Bone marrow (tissue), 2 donors: ENCODE data around the gene TMEM125.

Source experiments
- DNase-seq, 2 donors: peaks; one replicate each; lab custom pipeline; 2025; lab: John Stamatoyannopoulos, UW

The TMEM125 gene

DNA sequence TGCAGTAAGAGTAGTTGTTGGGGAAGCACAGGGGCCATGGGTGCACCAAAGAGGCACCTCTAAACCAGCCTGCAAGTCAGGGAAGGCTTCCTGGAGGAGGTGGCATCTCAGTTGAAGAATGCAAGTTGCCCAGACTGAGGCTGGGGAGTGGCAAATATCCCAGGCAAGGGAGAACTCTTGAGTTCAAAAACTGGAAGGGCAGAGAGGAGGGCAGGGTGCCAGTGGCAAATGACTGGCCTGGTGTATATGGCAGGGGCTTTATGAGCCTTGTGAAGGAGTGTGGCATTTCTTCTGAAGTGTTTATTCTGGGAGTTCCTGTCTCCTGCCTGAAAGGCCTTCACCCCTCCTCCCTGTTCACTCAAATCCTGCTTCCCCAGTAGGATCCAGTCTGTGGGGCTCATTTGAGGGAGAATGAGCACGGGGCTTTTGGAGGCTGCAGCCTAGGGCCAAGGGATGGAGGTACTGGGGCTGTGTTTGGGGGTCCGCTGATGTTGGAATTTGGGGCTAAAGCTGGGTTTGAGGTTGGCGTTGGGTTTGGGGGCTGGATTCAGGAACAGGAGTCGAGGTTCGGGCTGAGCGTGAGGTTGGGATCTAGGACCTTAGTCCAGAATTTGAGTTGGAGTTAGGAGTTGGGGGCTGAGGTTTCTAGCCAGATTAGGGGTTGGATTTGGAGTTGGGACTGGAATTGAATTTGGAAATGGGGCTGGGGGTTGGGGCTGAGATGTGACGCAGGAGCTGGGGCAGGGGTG is at the start of gene TMEM125:
Gene TMEM125, plus strand, starts transcription at position 357 of the 749 bp plus-strand sequence. CDS start 2,740 bp downstream, outside the sequence.
- no peak for DNase-seq

DNA sequence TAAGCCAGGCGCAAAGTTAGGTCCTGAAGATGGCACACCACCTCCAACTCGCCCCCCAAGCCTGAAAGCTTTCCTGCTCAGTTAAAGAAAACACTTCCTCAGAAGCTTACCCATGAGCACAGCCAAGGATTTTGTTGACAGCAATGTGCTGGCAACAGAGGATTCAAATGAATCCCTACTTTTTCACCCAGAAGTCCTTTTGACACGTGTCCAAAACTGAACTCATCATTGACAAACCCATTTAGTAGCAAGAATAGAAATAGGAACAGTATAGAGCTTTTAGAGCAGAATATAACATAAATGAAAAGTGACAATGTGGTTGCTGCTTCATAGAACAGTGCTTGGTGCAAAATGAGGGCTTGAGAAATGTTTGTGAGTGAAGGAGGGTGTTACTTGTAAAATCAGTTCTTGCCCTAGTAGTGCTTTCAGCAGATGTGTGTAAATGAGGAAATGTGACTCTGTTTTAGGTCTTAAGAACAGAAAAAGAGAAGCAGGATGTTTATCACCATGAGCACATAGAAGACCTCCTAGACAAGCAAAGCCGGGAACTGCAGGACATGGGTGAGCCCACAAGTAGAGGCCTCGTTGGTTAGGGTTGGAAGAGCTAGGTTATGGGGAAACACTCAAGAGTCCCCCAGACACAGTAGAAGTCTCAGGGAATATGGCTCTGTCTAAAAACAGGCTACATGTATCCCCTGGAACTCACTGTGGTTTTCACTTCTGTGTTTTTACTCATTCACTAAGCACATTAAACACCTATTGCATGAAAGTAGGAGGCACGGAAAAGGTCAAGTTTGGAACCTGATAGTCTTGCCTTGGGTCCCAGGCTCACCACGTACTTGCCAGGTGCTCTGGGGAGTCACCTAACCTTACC is 48.6 kb upstream of the TMEM125 start:
- DNase-seq, result no peak

GRCh38 chr1:43221797-43222196 is 48.0 kb upstream of the TMEM125 start:
- DNase-seq, result no peak

DNA sequence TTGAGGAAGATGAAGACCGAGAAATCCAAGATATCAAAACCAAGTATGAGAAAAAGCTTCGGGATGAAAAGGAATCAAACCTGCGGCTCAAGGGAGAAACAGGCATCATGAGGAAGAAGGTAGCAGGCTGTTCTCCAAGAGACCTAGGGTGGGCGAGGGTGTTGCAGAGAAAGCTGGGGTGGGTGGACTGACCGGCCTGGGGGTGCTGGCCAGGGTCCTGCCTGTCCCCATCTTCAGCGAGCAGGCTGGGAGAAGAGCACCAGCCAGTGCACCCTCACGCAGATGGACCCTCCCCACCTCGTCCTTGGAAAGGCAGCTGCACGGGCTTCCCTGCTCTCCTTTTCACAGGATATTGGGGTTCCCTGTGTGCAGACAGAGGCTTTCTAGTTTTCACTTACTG is 46.9 kb upstream of the TMEM125 start:
- DNase-seq, result no peak

- DNase-seq, result no peak
These were observed 44.6 kb upstream of the TMEM125 start for GRCh38 chr1:43225168-43225567.

DNA sequence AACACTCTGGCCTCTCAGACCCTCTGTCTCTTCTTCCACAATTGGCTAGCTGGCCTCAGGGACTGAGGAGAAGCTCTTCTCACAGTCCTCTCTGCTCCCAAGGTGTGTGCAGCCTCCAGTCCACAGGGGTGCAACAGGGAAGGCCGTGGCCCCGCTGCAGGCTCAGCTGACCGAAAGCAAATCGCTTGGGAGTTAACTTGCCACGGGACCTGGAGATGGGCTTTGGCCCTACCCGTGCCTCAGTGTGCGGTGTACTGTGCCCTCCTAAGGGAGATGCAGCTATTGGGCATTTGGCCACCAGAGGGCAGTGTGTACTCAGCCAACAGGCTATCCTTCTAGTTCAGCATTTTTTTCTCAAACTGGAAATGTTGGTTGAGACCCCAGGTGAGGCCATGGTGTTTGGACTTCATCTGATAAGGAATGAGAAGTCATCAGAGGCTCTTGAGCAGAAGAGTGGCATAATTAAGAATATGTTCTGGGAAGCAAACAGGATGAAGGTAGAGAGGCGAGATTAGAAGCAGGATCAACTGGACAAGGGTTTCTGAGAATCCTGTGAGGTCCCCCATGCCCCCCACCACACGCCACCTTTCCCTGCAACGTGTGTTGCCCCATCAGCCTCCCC is 42.5 kb upstream of the TMEM125 start:
- DNase-seq, result peak; percentile 50 to 57

- DNase-seq, result no peak
These were observed 39.7 kb upstream of the TMEM125 start for GRCh38 chr1:43229826-43230780.

DNA sequence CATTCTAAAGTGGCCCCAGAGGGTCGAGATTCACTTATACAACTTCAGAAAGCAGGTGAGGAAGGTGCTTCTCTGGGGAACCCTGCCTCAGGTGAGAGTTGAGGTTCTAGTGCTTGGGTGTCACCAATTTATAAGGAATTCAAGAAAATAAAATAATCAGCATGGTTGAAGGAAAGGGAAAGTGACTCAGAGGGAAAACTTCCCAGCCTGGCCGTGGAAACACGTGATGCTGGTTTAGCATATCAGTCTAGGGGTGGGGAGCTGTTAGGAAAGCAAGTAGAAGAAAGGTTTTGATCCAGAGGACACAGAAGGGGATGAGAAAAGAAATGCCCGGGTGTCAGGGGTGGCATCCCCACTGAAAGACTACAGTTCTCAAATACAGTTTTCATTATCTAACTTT is 37.7 kb upstream of the TMEM125 start:
- DNase-seq, result no peak

- no peak for DNase-seq
These were observed 37.3 kb upstream of the TMEM125 start for GRCh38 chr1:43232482-43232881.

DNA sequence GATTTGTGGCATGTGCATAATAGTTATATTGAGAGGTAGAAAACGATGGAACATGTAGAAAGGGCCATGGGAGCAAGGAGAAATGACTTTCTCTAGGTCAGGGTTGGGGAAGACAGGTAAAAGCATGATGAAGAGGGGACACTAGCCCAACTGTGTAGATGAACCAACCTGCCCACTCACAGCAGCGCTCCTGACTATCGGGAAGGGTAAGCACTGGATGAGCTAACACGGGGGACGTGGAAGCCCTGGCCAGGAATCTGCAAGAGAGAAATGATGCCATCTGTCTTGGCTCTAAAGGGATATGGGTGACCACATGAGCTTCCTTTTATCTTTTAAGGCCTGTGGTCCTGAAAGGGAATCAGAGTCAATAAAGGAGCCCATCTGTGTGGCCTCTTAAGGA is 36.2 kb upstream of the TMEM125 start:
- DNase-seq, result no peak

DNA sequence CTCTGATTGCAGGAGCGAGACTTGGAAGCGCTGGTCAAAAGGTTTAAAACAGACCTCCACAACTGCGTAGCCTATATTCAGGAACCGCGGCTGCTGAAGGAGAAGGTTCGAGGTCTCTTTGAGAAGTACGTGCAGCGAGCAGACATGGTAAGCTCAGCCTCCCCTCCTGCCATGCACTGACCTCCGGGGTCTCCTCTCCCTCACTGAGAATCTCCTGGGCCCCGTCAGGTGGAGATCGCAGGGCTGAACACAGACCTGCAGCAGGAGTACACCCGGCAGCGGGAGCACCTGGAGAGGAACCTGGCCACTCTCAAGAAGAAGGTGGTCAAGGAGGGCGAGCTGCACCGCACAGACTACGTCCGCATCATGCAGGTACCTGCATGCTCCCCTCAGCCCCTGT is 35.5 kb upstream of the TMEM125 start:
- no peak for DNase-seq

DNA sequence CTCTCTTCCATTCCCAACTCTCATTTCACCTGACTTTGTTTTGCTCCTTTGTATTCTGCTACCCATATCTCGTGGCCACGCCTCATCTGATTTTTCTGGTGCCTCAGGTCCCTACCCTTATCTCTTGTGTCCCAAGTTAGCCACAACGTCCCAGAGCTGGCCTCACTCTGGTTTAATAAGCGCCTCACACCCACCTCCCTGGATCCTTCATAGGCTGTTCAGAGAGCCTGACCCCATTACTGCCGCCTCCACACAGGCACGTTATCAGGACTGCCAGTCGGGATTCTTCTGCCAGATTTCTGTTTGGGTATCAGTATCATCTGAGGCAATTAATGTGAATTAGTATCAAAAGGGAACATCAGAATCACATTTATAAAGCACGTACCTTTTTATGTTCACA is 34.7 kb upstream of the TMEM125 start:
- DNase-seq, result no peak

- no peak for DNase-seq
These were observed 34.2 kb upstream of the TMEM125 start for GRCh38 chr1:43235451-43236121.

DNA sequence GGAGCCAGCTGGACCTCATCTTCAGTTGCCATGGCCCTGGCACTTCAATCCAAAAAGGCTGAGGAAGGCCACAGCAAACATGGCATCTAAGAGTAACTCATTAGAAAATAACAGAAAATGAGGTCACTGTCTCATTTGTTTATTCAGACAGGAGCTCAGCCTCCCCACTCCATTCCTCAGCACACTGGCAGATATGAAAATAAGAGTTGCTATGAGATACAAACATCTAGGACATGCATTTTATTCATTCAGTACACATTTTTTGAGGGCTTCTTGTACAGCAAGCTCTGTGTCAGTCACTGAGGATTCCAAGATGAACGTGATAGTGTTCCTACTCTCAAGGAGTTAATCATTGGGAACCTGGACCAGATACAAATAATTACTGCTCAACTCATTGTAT is 32.7 kb upstream of the TMEM125 start:
- no peak for DNase-seq

DNA sequence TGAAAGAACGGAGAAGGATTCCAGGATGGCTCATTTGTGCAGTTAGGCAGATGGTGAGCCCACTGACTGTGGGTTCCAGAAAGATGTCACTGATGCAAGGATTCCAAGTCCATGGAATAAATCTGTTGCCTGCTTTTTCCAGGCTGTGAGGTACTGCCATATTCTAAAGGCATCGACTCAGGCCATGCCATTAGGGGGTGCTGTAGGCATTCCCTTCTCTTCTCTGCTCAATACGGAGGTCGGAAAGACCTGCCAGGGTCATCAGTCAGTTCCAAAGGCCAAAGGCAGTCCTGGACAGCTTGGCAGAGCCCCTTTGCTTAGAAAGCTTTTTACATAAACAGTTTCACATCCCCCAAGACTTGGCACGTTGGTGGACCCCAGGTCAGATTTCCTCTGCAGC is 31.7 kb upstream of the TMEM125 start:
- no peak for DNase-seq

GRCh38 chr1:43238991-43239469 is 30.8 kb upstream of the TMEM125 start:
- no peak for DNase-seq

DNA sequence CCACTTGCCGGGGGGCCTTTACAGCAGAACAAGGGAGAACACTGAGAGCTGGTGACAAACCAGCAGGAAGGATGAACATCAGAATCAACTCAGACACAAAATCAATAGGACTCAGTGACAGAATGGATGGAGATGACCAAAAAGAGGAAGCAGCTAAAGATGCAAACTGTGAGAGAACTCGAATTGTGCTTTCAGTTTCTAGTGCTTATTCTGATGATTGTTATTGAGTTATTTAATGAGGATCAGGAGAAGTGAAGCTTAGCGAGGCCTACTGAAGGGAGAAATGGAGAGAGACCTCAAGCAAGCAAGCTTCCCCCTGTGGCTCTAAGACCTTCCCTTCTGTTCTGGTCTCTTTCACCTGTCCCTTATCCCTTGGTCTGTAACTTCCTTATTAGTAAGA is 30.3 kb upstream of the TMEM125 start:
- peak in 1 of 2 donors; percentile 49 for DNase-seq

GRCh38 chr1:43241413-43241836 is 28.4 kb upstream of the TMEM125 start:
- DNase-seq, result no peak

DNA sequence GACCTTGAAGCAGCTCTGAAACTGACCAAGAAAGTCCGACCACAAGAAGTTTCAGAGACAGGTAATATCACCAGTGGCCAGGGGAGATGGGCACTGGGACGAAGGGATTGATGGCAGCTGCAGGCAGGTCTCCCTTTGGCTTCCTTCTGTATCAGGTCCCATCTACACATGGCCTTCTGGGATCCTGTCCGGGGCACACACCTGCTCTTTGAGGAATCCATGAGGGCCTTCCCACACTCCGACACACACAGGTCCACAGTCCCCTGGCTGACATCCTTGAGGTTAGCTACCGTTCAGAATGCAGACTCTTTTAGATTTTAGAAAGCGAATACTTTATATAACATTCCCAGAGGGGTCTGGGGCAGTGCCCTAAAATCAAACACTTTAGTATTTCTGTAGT is 26.5 kb upstream of the TMEM125 start:
- no peak for DNase-seq

- DNase-seq, result no peak
These were observed 23.1 kb upstream of the TMEM125 start for GRCh38 chr1:43246466-43247213.
